GM19351 (cell line): Measurements from ENCODE around the gene RAP1GAP.
"Not testable (repeated sequence)": the region's sequence is repeated elsewhere in the genome, so short reads cannot be mapped to it uniquely, and the experiment has no call there.

Source experiments
- ATAC-seq: cut with Tn5 transposase; IDR thresholded peaks from one replicate; pipeline ENCODE4 v1.9.1; 2021; ENCODE audit warnings: mild to moderate bottlenecking, moderate library complexity; ENCODE audit not compliant: unreplicated experiment

The RAP1GAP gene

GRCh38 chr1:21575351-21575942 is 93.7 kb downstream of the RAP1GAP start:
- no peak for ATAC-seq

- no peak for ATAC-seq
These were observed 94.5 kb downstream of the RAP1GAP start for GRCh38 chr1:21574466-21575151.

- ATAC-seq, result no peak
These were observed 95.1 kb downstream of the RAP1GAP start for GRCh38 chr1:21573971-21574465.

GRCh38 chr1:21573475-21573874 is 95.7 kb downstream of the RAP1GAP start:
- no peak for ATAC-seq

- no peak for ATAC-seq
These were observed 96.4 kb downstream of the RAP1GAP start for GRCh38 chr1:21572735-21573277.

- ATAC-seq, result no peak
These were observed 96.9 kb downstream of the RAP1GAP start for GRCh38 chr1:21572221-21572620.

GRCh38 chr1:21570885-21571284 is 98.3 kb downstream of the RAP1GAP start:
- no peak for ATAC-seq

GRCh38 chr1:21570528-21570875 is 98.7 kb downstream of the RAP1GAP start:
- no peak for ATAC-seq

GRCh38 chr1:21569820-21570527 is 99.2 kb downstream of the RAP1GAP start:
- ATAC-seq, result no peak

- ATAC-seq, result no peak
These were observed 100.3 kb downstream of the RAP1GAP start for GRCh38 chr1:21568809-21569385.

- ATAC-seq, result no peak
These were observed 101.0 kb downstream of the RAP1GAP start for GRCh38 chr1:21568006-21568746.

GRCh38 chr1:21567241-21568005 is 101.7 kb downstream of the RAP1GAP start:
- no peak for ATAC-seq

- not testable (repeated sequence) for ATAC-seq
These were observed 102.8 kb downstream of the RAP1GAP start for GRCh38 chr1:21566361-21566760.

- no peak for ATAC-seq
These were observed 103.9 kb downstream of the RAP1GAP start for GRCh38 chr1:21565285-21565684.

- no peak for ATAC-seq
These were observed 104.5 kb downstream of the RAP1GAP start for GRCh38 chr1:21564521-21565095.

GRCh38 chr1:21563971-21564370 is 105.2 kb downstream of the RAP1GAP start:
- no peak for ATAC-seq

GRCh38 chr1:21562896-21563295 is 106.3 kb downstream of the RAP1GAP start:
- ATAC-seq, result no peak

GRCh38 chr1:21560916-21561638 is 108.1 kb downstream of the RAP1GAP start:
- no peak for ATAC-seq
